T-helper 1 cell (primary cell): ENCODE data around the gene GSTCD.
"Not testable (repeated sequence)": the region's sequence is repeated elsewhere in the genome, so short reads cannot be mapped to it uniquely, and the experiment has no call there.

Experiments used
- DNase-seq, 5 donors: peaks; one replicate each; pipeline ENCODE4 v3.0.0-alpha.2; 2012 to 2020
- total RNA-seq, 4 donors: gene quantifications; one replicate each; lab custom pipeline; 2026; lab: John Stamatoyannopoulos, UW

GSTCD gene
- 4.7 to 9.6 (median 7.3) reads per million in 4 donors for total RNA-seq

GRCh38 chr4:105708181-105709080, at the start of gene GSTCD, which contains the start of gene INTS12:
Gene GSTCD, plus strand, starts transcription at chr4:105708784. Its CDS starts 8,830 bp downstream, at chr4:105717614.
Gene INTS12, minus strand, starts transcription at chr4:105708689. Its CDS starts 8,684 bp downstream, at chr4:105700005.
- peak; percentile 65 to 89 (median 76) for DNase-seq

- no peak for DNase-seq
Measured at GRCh38 chr4:105659190-105659589, 49.4 kb upstream of the GSTCD start.

DNA sequence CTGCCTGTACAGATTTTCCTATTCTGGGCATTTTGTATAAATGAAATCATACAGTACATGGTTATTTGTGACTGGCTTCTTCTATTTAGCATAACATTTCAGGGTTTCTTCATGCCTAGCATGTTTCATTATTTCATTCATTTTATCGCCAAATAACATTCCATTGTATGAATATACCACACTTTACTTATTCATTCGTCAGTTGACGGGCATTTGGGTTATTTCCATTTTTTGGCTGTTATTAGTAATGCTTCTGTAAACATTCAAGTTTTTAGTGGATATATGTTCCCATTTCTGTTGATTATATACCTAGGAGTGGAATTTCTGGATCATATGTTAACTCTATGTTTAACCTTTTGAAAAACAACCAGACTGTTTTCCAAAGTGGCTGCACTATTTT, 47.6 kb upstream of the GSTCD start:
- DNase-seq: no peak

GRCh38 chr4:105662935-105663675, 45.5 kb upstream of the GSTCD start:
- DNase-seq: no peak

DNA sequence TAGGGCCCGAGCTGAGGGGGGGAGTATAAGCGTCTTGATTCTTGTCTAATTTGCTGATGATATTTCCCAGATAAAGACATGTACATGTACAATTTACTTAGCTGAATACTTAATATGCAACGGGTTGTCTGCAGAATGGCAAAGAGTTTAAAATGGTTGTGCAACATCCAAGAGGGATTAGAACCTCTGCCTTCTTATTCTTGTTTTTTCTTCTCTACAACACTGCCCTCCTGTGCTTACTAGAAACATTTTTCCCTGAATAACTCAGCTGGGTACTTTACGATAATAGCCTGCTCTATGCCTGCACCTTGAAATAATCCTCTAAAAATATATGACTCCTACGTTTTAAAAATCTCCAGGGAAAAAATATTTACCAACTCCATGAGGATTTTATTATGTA, 41.9 kb upstream of the GSTCD start:
- DNase-seq: no peak

GRCh38 chr4:105670684-105671083, 37.9 kb upstream of the GSTCD start:
- DNase-seq: no peak

GRCh38 chr4:105671301-105671700, 37.3 kb upstream of the GSTCD start:
- DNase-seq: no peak

GRCh38 chr4:105674011-105674410, 34.6 kb upstream of the GSTCD start:
- DNase-seq: no peak

GRCh38 chr4:105677709-105678108, 30.9 kb upstream of the GSTCD start:
- no peak for DNase-seq

GRCh38 chr4:105679186-105679585, 29.4 kb upstream of the GSTCD start:
- no peak for DNase-seq

DNA sequence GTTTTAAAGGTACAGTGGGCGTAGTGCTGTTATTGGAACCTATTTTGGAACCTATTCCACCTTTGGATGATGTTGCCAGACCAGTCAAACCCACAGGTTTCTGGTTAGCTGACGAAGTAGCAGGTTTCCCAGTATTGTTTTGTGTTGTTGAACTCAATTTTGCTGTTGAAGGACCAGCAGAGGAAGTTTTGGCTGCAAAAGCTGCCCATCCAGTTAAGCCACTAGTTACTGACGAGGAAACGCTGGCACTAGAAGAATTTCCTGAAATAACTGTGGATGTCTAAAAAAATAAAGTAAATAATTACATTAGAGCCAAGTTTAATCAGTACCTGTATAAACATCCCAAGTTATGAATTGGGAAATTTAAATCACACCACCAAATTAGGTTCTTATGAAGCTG, 25.5 kb upstream of the GSTCD start:
- no peak for DNase-seq

- no peak for DNase-seq
Measured at GRCh38 chr4:105686571-105686970, 22.0 kb upstream of the GSTCD start.

DNA sequence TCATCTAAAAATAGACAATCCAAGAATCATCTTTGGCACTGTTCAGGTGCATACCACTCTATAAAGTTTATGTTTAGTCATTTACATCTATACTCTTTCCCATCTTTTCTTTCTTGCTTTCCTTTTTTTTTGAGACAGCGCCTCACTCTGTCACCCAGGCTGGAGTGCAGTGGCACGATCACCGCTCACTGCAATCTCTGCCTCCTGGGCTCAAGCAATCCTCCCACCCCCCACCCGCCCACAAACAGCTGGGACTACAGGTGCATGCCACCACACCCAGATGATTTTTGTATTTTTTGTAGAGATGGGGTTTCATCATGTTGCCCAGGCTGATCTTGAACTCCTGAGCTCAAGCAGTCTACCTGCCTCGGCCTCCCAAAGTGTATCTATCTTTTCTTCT, 13.8 kb upstream of the GSTCD start:
- not testable (repeated sequence) for DNase-seq

GRCh38 chr4:105695832-105696231, 12.8 kb upstream of the GSTCD start:
- DNase-seq: not testable (repeated sequence)

DNA sequence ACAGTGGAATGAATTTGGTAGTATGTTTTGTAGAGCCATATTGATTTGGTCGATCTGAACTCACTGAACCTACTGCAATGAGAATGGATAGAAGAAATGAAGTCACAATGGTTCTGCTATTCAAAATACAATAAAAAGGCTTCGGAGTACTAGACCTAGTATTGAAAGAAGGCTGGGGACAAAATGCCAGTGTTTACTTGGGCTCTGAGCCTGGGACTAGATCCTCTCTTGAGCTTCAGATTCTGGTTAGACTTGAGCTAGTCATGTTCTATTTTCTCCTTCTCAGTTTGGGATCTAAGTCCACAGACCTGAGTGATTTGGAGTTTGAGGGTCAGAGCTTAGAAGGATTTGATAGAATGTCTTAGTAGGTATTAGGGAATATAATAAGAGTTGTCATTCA, 10.0 kb upstream of the GSTCD start:
- DNase-seq: no peak

- DNase-seq: no peak
Measured at GRCh38 chr4:105707782-105708180, 803 bp upstream of the GSTCD start.

DNA sequence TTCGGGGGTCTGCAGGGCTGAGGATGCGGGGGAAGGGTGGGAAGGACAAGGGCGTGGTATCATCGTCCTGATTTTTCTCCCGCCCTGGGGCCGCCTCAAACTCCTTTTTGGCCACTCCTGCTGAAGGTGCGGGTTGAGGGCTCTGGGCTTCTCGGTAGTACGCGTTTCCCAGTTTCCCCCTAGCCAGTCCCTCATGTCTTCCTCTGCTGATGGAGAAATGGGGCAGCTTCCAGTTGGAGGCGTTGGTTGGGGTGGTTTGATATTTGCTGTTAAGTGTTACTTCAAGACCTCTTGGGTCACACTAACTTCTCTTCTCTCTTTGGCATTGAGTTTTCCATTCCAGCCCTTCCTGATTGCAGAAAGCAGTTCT, 482 bp downstream of the GSTCD start:
- peak in 1 of 5 donors; percentile 8 for DNase-seq

DNA sequence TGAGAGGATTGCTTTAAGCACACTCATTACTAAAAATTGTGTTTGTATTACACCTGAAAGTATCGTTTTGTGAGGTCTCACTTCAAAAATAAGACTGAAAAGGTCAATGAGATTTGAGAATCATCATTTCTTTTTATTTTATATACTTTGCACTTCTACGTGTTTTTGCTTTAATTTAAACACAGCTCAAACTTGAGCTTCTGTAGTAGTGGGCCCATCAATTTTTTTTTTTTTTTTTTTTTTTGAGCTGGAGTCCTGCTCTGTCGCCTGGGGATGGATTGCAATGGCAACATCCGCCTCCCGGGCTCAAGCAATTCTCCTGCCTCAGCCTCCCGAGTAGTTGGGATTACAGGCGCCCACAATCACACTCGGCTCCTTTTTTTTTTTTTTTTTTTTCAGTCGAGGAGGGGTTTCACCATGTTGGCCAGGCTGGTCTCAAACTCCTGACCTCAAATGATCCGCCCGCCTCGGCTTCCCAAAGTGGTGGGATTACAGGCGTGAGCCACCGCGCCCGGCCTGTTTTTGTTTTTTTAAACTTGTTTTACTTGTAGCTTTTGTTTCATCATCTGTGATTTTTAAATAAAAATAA, 1.5 kb downstream of the GSTCD start:
- DNase-seq: no peak

GRCh38 chr4:105710678-105711077, 2.1 kb downstream of the GSTCD start:
- DNase-seq: no peak

DNA sequence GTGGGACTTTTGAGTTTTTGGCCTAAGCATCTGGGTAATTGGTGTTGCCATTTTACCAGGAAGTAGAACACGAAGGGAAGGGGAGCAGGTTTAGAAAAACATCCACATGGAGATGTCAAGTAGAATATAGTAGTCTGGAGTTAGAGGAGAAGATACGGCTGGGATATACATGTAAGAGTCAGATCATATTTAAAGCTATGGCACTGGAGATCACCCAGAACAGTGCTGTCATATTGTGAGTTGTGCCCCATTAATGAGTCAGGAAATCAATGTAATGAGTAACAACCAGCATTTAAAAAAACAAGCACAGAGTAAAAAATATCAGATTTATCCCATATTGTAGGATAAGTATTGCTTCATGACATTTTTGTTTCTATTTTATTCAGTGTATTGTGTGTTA, 4.2 kb downstream of the GSTCD start:
- no peak for DNase-seq

DNA sequence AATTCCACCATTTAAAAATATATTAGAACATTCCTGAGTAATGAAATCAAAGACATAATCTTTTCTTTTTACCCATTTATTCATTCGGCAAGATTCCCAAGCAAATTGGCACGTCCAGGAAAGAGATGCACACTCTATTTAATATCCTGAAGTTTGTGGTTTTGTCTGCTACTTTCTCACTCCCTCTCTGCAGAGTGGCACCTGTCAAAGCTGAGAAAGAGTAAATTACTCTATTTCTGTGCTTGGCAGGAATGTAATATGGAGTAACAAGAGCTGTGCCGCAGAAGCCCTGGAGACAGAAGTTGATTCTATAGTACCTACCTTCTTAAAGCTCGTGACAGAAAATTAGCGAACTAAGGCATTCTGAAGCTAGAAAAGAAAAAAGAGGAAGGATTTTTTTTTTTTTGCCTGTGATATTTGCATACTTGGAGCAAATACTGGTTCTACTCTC, 5.5 kb downstream of the GSTCD start:
- no peak for DNase-seq

- DNase-seq: no peak
Measured at GRCh38 chr4:105714932-105715331, 6.3 kb downstream of the GSTCD start.

- DNase-seq: peak in 1 of 5 donors; percentile 4
Measured at GRCh38 chr4:105715692-105716278, 7.2 kb downstream of the GSTCD start.
